Measurements from ENCODE around the gene ERMARD.
A peak's percentile ranks its signal among the peaks of the same experiment; 100 is the strongest.

The ERMARD gene

GRCh38 chr6:169751242-169752073 lies at the start of gene ERMARD, which contains the start of gene DYNLT2:
TSS of gene ERMARD (plus strand) at chr6:169751622. CDS start at chr6:169751658, 36 bp downstream.
TSS of gene DYNLT2 (minus strand) at chr6:169751572. CDS start at chr6:169751458, 114 bp downstream.
- DNase-seq, result peak; percentile 93

- peak; percentile 99 for DNase-seq
These were observed 49.2 kb upstream of the ERMARD start, which contains the start of the genes C6orf120 and WDR27 for GRCh38 chr6:169701954-169702839. TSS of gene C6orf120 (plus strand) at chr6:169702126. CDS start at chr6:169702460, 334 bp downstream. TSS of gene WDR27 (minus strand) at chr6:169702029. CDS start at chr6:169689005, 13,024 bp downstream.

GRCh38 chr6:169702840-169703246 lies 48.6 kb upstream of the ERMARD start:
- DNase-seq, result no peak

GRCh38 chr6:169707772-169708171 lies 43.6 kb upstream of the ERMARD start:
- no peak for DNase-seq

GRCh38 chr6:169709293-169709692 lies 42.1 kb upstream of the ERMARD start:
- no peak for DNase-seq

GRCh38 chr6:169710009-169710408 lies 41.4 kb upstream of the ERMARD start:
- no peak for DNase-seq

GRCh38 chr6:169714178-169714577 lies 37.2 kb upstream of the ERMARD start:
- DNase-seq, result no peak

- no peak for DNase-seq
These were observed 36.8 kb upstream of the ERMARD start for GRCh38 chr6:169714595-169714994.

- DNase-seq, result no peak
These were observed 32.3 kb upstream of the ERMARD start for GRCh38 chr6:169719117-169719516.

GRCh38 chr6:169720207-169720855 lies 31.1 kb upstream of the ERMARD start:
- no peak for DNase-seq

GRCh38 chr6:169722362-169723199 lies 28.8 kb upstream of the ERMARD start:
- peak; percentile 37 for DNase-seq

- DNase-seq, result peak; percentile 72
These were observed 28.1 kb upstream of the ERMARD start for GRCh38 chr6:169723200-169723909.

- peak; percentile 50 for DNase-seq
These were observed 27.4 kb upstream of the ERMARD start for GRCh38 chr6:169723991-169724493.

GRCh38 chr6:169724494-169725124 lies 26.8 kb upstream of the ERMARD start, which contains the start of gene PHF10:
TSS of gene PHF10 (minus strand) at chr6:169724500. CDS start at chr6:169723931, 569 bp downstream.
- DNase-seq, result peak; percentile 72

GRCh38 chr6:169725125-169726048 lies 26.0 kb upstream of the ERMARD start:
- peak; percentile 8 for DNase-seq

- no peak for DNase-seq
These were observed 25.4 kb upstream of the ERMARD start for GRCh38 chr6:169726049-169726400.

GRCh38 chr6:169726963-169727362 lies 24.5 kb upstream of the ERMARD start:
- no peak for DNase-seq

- no peak for DNase-seq
These were observed 21.5 kb upstream of the ERMARD start for GRCh38 chr6:169729961-169730360.

Data from activated naive CD4-positive, alpha-beta T cell treated with Interleukin-2 at 50 U/mL for 16 hours (primary cell).